Stomach smooth muscle (tissue), 2 donors: ENCODE results near the gene LRRC4.

Experiments used
- H3K27ac ChIP-seq: one replicate; pipeline ENCODE4 v1.7.0; 2013; ENCODE audit warnings: mild to moderate bottlenecking, low read length, inconsistent platforms
- H3K27me3 ChIP-seq, 2 donors: one replicate each; pipeline ENCODE4 v1.7.0; 2013; ENCODE audit warnings: low read length in 2 of 2; ENCODE audit not compliant: insufficient read depth in 2 of 2, control insufficient read depth in 1 of 2
- H3K36me3 ChIP-seq, 2 donors: one replicate each; pipeline ENCODE4 v1.7.0; 2013; ENCODE audit warnings: low read length in 2 of 2; ENCODE audit not compliant: control insufficient read depth in 2 of 2, insufficient read depth in 2 of 2
- H3K4me1 ChIP-seq: one replicate; pipeline ENCODE4 v1.7.0; 2013; ENCODE audit warnings: low read length; ENCODE audit not compliant: control insufficient read depth, insufficient read depth
- H3K4me3 ChIP-seq, 2 donors: one replicate each; pipeline ENCODE4 v1.7.0; 2013; ENCODE audit warnings: low read length in 2 of 2
- H3K9ac ChIP-seq, 2 donors: one replicate each; pipeline ENCODE4 v1.7.0; 2013; ENCODE audit warnings: low read length in 2 of 2, mild to moderate bottlenecking in 1 of 2
- H3K9me3 ChIP-seq, 2 donors: one replicate each; pipeline ENCODE4 v1.7.0; 2013; ENCODE audit warnings: low read length in 2 of 2; ENCODE audit not compliant: control insufficient read depth in 2 of 2
- donor health status: healthy.
- donor health status: Pancreatic carcinoma.

LRRC4 gene

GRCh38 chr7:128071801-128072200 lies 40.6 kb upstream of the LRRC4 start:
- no peaks in the 10 kb centered on the region for H3K27me3 ChIP-seq
- no peak overlapping the region for H3K27ac ChIP-seq
- H3K4me3 ChIP-seq, result no peak overlapping the region
- H3K4me1 ChIP-seq, result peaks cover 3% of the 10 kb centered on the region
- no peaks in the 10 kb centered on the region for H3K9me3 ChIP-seq
- H3K36me3 ChIP-seq, result peaks cover 0 to 4% of the 10 kb centered on the region in 2 donors
- no peak overlapping the region for H3K9ac ChIP-seq

GRCh38 chr7:128071376-128071775 lies 40.1 kb upstream of the LRRC4 start:
- H3K36me3 ChIP-seq, result peaks cover 0 to 4% of the 10 kb centered on the region in 2 donors
- H3K4me1 ChIP-seq, result no peaks in the 10 kb centered on the region
- no peaks in the 10 kb centered on the region for H3K27me3 ChIP-seq
- no peak overlapping the region for H3K9ac ChIP-seq
- H3K4me3 ChIP-seq, result no peak overlapping the region
- H3K9me3 ChIP-seq, result no peaks in the 10 kb centered on the region
- H3K27ac ChIP-seq, result no peak overlapping the region

GRCh38 chr7:128069373-128070364 lies 38.4 kb upstream of the LRRC4 start:
- no peaks in the 10 kb centered on the region for H3K4me1 ChIP-seq
- peaks cover 0 to 4% of the 10 kb centered on the region in 2 donors for H3K36me3 ChIP-seq
- H3K9me3 ChIP-seq, result no peaks in the 10 kb centered on the region
- H3K27me3 ChIP-seq, result no peaks in the 10 kb centered on the region
- H3K4me3 ChIP-seq, result no peak overlapping the region
- H3K27ac ChIP-seq, result no peak overlapping the region
- H3K9ac ChIP-seq, result no peak overlapping the region

- peaks cover 0 to 4% of the 10 kb centered on the region in 2 donors for H3K36me3 ChIP-seq
- no peak overlapping the region for H3K4me3 ChIP-seq
- no peaks in the 10 kb centered on the region for H3K4me1 ChIP-seq
- H3K9ac ChIP-seq, result no peak overlapping the region
- H3K9me3 ChIP-seq, result no peaks in the 10 kb centered on the region
- H3K27ac ChIP-seq, result no peak overlapping the region
- H3K27me3 ChIP-seq, result no peaks in the 10 kb centered on the region
Measured at GRCh38 chr7:128068785-128069184, 37.5 kb upstream of the LRRC4 start.

GRCh38 chr7:128067983-128068382 lies 36.7 kb upstream of the LRRC4 start:
- no peak overlapping the region for H3K4me3 ChIP-seq
- H3K27ac ChIP-seq, result no peak overlapping the region
- H3K4me1 ChIP-seq, result no peaks in the 10 kb centered on the region
- H3K27me3 ChIP-seq, result no peaks in the 10 kb centered on the region
- no peaks in the 10 kb centered on the region for H3K9me3 ChIP-seq
- H3K36me3 ChIP-seq, result peaks cover 0 to 4% of the 10 kb centered on the region in 2 donors
- H3K9ac ChIP-seq, result no peak overlapping the region

- no peaks in the 10 kb centered on the region for H3K9me3 ChIP-seq
- H3K4me3 ChIP-seq, result no peak overlapping the region
- no peaks in the 10 kb centered on the region for H3K27me3 ChIP-seq
- H3K9ac ChIP-seq, result no peak overlapping the region
- H3K4me1 ChIP-seq, result no peaks in the 10 kb centered on the region
- no peak overlapping the region for H3K27ac ChIP-seq
- H3K36me3 ChIP-seq, result peaks cover 0 to 4% of the 10 kb centered on the region in 2 donors
Measured at GRCh38 chr7:128066858-128067257, 35.6 kb upstream of the LRRC4 start.

GRCh38 chr7:128066395-128066794 lies 35.2 kb upstream of the LRRC4 start:
- H3K27me3 ChIP-seq, result no peaks in the 10 kb centered on the region
- no peak overlapping the region for H3K9ac ChIP-seq
- H3K36me3 ChIP-seq, result peaks cover 0 to 4% of the 10 kb centered on the region in 2 donors
- no peak overlapping the region for H3K4me3 ChIP-seq
- H3K27ac ChIP-seq, result no peak overlapping the region
- no peaks in the 10 kb centered on the region for H3K9me3 ChIP-seq
- H3K4me1 ChIP-seq, result no peaks in the 10 kb centered on the region

- Histone ChIP-seq H3K4me3 (no peak overlapping the region), H3K4me1 (no peaks in the 10 kb centered on the region), H3K36me3 (peaks cover 0 to 4% of the 10 kb centered on the region in 2 donors), H3K27me3 (no peaks in the 10 kb centered on the region), H3K9ac (no peak overlapping the region), H3K27ac (no peak overlapping the region), H3K9me3 (no peaks in the 10 kb centered on the region)
Measured at GRCh38 chr7:128065872-128066271, 34.6 kb upstream of the LRRC4 start.

- H3K9me3 ChIP-seq, result no peaks in the 10 kb centered on the region
- H3K4me1 ChIP-seq, result no peaks in the 10 kb centered on the region
- peaks cover 0 to 2% of the 10 kb centered on the region in 2 donors for H3K36me3 ChIP-seq
- H3K9ac ChIP-seq, result no peak overlapping the region
- no peak overlapping the region for H3K27ac ChIP-seq
- no peak overlapping the region for H3K4me3 ChIP-seq
- H3K27me3 ChIP-seq, result no peaks in the 10 kb centered on the region
Measured at GRCh38 chr7:128063088-128063487, 31.9 kb upstream of the LRRC4 start.

GRCh38 chr7:128060018-128060417 lies 28.8 kb upstream of the LRRC4 start:
- Histone ChIP-seq H3K9ac (no peak overlapping the region), H3K36me3 (no peaks in the 10 kb centered on the region), H3K4me3 (no peak overlapping the region), H3K27ac (no peak overlapping the region), H3K4me1 (no peaks in the 10 kb centered on the region), H3K27me3 (no peaks in the 10 kb centered on the region), H3K9me3 (no peaks in the 10 kb centered on the region)
